Measurements from ENCODE around the gene AGBL3.

The AGBL3 gene

DNA sequence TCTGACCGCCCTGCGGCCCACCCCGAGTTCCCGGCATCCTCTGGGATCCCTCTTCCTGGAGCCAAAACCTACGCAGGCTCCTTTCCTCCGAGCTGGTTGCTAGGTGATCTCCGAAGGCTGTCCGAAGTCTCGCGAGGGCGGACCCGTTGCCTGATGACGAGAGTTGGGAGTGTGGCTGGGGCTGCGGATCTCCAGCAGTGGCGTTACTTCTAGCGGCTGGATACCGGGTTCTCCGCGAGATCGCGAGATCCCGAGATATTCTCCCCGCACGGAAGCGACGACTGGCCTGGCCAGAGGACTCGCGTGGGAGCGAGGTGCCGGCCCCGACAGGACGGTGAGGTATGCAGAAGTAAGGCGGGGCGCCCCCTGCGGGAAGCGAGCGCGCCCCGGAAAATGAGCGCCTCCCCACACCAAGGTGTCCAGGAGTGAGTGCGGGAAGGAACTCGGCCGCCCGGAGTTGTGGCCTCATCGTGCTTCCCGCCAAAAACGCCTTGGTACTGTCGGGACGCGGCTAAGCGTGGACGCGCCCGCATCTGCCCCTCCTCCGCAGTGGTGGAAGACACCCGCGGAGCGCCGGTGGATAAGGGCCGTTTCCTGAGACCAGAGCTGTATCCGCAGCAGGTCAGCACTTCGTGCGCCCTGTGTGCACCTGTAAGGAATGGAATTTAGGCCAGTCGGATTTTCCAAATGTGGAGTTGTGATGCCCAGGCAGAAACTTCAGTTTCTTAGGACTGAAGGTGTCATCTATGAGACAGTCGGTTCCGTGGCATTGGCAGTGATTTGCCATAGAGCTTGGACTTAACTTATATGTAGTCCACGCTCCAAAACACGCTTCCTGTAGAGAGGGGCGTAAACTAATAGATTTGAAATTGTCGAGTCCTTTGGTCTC, at the start of gene AGBL3:
TSS of gene AGBL3 (plus strand) at position 146 of the 889 bp plus-strand sequence. CDS start 1,426 bp downstream, outside the sequence.
- H3K9ac ChIP-seq (ENCODE audit: low read length in 5 of 5): peak within 1 kb of the TSS; percentile 12 to 92 (median 85)
- peak within 1 kb of the TSS; percentile 84 for H3K27ac ChIP-seq (ENCODE audit: low read depth, low read length)
- H3K4me3 ChIP-seq (ENCODE audit: low read depth in 1 of 5, low read length in 5 of 5): peak within 1 kb of the TSS; percentile 81 to 93 (median 88)
- no peaks in the 10 kb centered on the region for H3K27me3 ChIP-seq (ENCODE audit: control insufficient read depth in 5 of 5, insufficient read depth in 4 of 5, low read length in 5 of 5)
- no peaks in the 10 kb centered on the region for H3K36me3 ChIP-seq (ENCODE audit: control insufficient read depth in 5 of 5, insufficient read depth in 5 of 5, low read length in 5 of 5)
- H3K9me3 ChIP-seq (ENCODE audit: control insufficient read depth in 5 of 5, low read length in 5 of 5): no peaks in the 10 kb centered on the region
- H3K4me1 ChIP-seq (ENCODE audit: control insufficient read depth in 5 of 5, insufficient read depth in 5 of 5, low read length in 5 of 5): peaks cover 0 to 12% (median 9%) of the 10 kb centered on the region in 5 donors

GRCh38 chr7:134936893-134937510, 49.3 kb upstream of the AGBL3 start:
- H3K4me3 ChIP-seq (ENCODE audit: low read depth in 1 of 5, low read length in 5 of 5): no peak overlapping the region
- H3K36me3 ChIP-seq (ENCODE audit: control insufficient read depth in 5 of 5, insufficient read depth in 5 of 5, low read length in 5 of 5): peaks cover 3 to 28% (median 24%) of the 10 kb centered on the region in 5 donors
- H3K4me1 ChIP-seq (ENCODE audit: control insufficient read depth in 5 of 5, insufficient read depth in 5 of 5, low read length in 5 of 5): peaks cover 0 to 44% (median 31%) of the 10 kb centered on the region in 5 donors
- H3K9ac ChIP-seq (ENCODE audit: low read length in 5 of 5): no peak overlapping the region
- no peaks in the 10 kb centered on the region for H3K27me3 ChIP-seq (ENCODE audit: control insufficient read depth in 5 of 5, insufficient read depth in 4 of 5, low read length in 5 of 5)
- H3K9me3 ChIP-seq (ENCODE audit: control insufficient read depth in 5 of 5, low read length in 5 of 5): no peaks in the 10 kb centered on the region
- H3K27ac ChIP-seq (ENCODE audit: low read depth, low read length): peak overlapping the region; percentile 61

- no peak overlapping the region for H3K27ac ChIP-seq (ENCODE audit: low read depth, low read length)
Observed at GRCh38 chr7:134938141-134938540, 48.2 kb upstream of the AGBL3 start.

DNA sequence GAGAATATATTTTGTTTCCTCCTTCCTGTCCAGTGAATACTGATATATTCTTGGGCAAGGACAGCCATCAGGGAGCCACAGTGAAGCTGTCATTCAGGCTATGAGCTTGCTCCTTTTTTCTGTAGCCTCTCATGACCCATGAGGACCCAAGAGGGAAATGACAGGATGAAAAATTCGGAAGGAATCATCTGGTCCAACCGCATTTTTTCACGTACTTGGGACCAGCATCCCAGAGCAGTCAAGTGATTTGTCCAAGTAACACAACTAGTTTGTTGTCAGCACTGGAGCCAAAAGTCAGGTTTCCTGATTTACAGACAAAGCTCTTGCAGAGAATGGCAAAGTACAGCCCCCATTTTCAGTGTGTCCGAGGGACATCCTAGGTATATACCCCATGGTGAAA, 47.2 kb upstream of the AGBL3 start:
- H3K36me3 ChIP-seq (ENCODE audit: control insufficient read depth in 5 of 5, insufficient read depth in 5 of 5, low read length in 5 of 5): peaks cover 0 to 18% (median 13%) of the 10 kb centered on the region in 5 donors
- H3K4me1 ChIP-seq (ENCODE audit: control insufficient read depth in 5 of 5, insufficient read depth in 5 of 5, low read length in 5 of 5): peaks cover 0 to 34% (median 21%) of the 10 kb centered on the region in 5 donors
- no peaks in the 10 kb centered on the region for H3K9me3 ChIP-seq (ENCODE audit: control insufficient read depth in 5 of 5, low read length in 5 of 5)
- no peak overlapping the region for H3K9ac ChIP-seq (ENCODE audit: low read length in 5 of 5)
- no peak overlapping the region for H3K4me3 ChIP-seq (ENCODE audit: low read depth in 1 of 5, low read length in 5 of 5)
- peak overlapping the region; percentile 5 for H3K27ac ChIP-seq (ENCODE audit: low read depth, low read length)
- no peaks in the 10 kb centered on the region for H3K27me3 ChIP-seq (ENCODE audit: control insufficient read depth in 5 of 5, insufficient read depth in 4 of 5, low read length in 5 of 5)

More at GRCh38 chr7:134938141-134938540, 48.2 kb upstream of the AGBL3 start:
- H3K36me3 ChIP-seq (ENCODE audit: control insufficient read depth in 5 of 5, insufficient read depth in 5 of 5, low read length in 5 of 5): peaks cover 3 to 22% (median 20%) of the 10 kb centered on the region in 5 donors
- no peaks in the 10 kb centered on the region for H3K27me3 ChIP-seq (ENCODE audit: control insufficient read depth in 5 of 5, insufficient read depth in 4 of 5, low read length in 5 of 5)
- H3K4me3 ChIP-seq (ENCODE audit: low read depth in 1 of 5, low read length in 5 of 5): no peak overlapping the region
- peaks cover 0 to 35% (median 24%) of the 10 kb centered on the region in 5 donors for H3K4me1 ChIP-seq (ENCODE audit: control insufficient read depth in 5 of 5, insufficient read depth in 5 of 5, low read length in 5 of 5)
- no peaks in the 10 kb centered on the region for H3K9me3 ChIP-seq (ENCODE audit: control insufficient read depth in 5 of 5, low read length in 5 of 5)
- H3K9ac ChIP-seq (ENCODE audit: low read length in 5 of 5): no peak overlapping the region

- Histone ChIP-seq H3K27me3 (ENCODE audit: control insufficient read depth in 5 of 5, insufficient read depth in 4 of 5, low read length in 5 of 5) (no peaks in the 10 kb centered on the region), H3K4me3 (ENCODE audit: low read depth in 1 of 5, low read length in 5 of 5) (no peak overlapping the region), H3K9ac (ENCODE audit: low read length in 5 of 5) (no peak overlapping the region), H3K36me3 (ENCODE audit: control insufficient read depth in 5 of 5, insufficient read depth in 5 of 5, low read length in 5 of 5) (peaks cover 0 to 10% (median 4%) of the 10 kb centered on the region in 5 donors), H3K27ac (ENCODE audit: low read depth, low read length) (no peak overlapping the region), H3K4me1 (ENCODE audit: control insufficient read depth in 5 of 5, insufficient read depth in 5 of 5, low read length in 5 of 5) (peaks cover 0 to 39% (median 25%) of the 10 kb centered on the region in 5 donors), H3K9me3 (ENCODE audit: control insufficient read depth in 5 of 5, low read length in 5 of 5) (no peaks in the 10 kb centered on the region)
Observed at GRCh38 chr7:134940729-134941128, 45.6 kb upstream of the AGBL3 start.

DNA sequence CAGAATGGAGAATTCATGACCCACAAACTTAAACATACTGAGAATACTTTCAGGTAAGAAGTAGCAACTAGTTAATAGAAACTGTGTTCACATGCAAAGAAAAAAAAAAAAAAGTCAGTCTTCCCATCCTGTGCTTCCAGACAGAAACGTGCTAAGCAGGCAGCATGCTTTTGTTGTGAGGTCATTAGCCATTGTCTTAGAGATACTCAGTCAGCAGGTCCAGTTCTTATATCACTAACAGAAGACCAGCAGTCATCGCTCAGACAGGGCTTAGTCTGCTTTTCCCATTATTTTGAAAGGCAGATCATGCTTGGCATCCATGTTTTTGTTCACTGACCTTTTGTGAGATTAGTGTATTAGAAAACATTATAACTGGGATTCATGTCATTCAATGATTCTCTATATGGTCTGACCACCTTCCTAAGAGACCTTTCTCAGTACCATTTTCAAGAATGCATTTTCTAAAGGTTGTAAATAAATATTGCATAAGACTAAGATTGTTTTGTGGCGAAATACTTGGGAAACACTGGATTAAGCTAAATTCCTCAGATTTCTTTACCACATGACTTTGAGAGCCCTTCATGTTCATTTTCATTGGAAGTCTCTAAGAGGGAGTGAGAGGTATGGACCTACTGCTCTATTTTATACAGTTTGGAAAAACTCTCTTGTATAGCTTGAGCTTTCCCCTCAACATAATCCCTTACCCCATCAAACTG, 45.0 kb upstream of the AGBL3 start:
- H3K27ac ChIP-seq (ENCODE audit: low read depth, low read length): peak overlapping the region; percentile 38
- H3K9ac ChIP-seq (ENCODE audit: low read length in 5 of 5): no peak overlapping the region
- H3K4me3 ChIP-seq (ENCODE audit: low read depth in 1 of 5, low read length in 5 of 5): no peak overlapping the region
- H3K4me1 ChIP-seq (ENCODE audit: control insufficient read depth in 5 of 5, insufficient read depth in 5 of 5, low read length in 5 of 5): peaks cover 0 to 42% (median 25%) of the 10 kb centered on the region in 5 donors
- H3K27me3 ChIP-seq (ENCODE audit: control insufficient read depth in 5 of 5, insufficient read depth in 4 of 5, low read length in 5 of 5): no peaks in the 10 kb centered on the region
- peaks cover 0 to 10% (median 4%) of the 10 kb centered on the region in 5 donors for H3K36me3 ChIP-seq (ENCODE audit: control insufficient read depth in 5 of 5, insufficient read depth in 5 of 5, low read length in 5 of 5)
- no peaks in the 10 kb centered on the region for H3K9me3 ChIP-seq (ENCODE audit: control insufficient read depth in 5 of 5, low read length in 5 of 5)

GRCh38 chr7:134941952-134942351, 44.4 kb upstream of the AGBL3 start:
- Histone ChIP-seq H3K9me3 (ENCODE audit: control insufficient read depth in 5 of 5, low read length in 5 of 5) (no peaks in the 10 kb centered on the region), H3K4me3 (ENCODE audit: low read depth in 1 of 5, low read length in 5 of 5) (no peak overlapping the region), H3K9ac (ENCODE audit: low read length in 5 of 5) (no peak overlapping the region), H3K27me3 (ENCODE audit: control insufficient read depth in 5 of 5, insufficient read depth in 4 of 5, low read length in 5 of 5) (no peaks in the 10 kb centered on the region), H3K4me1 (ENCODE audit: control insufficient read depth in 5 of 5, insufficient read depth in 5 of 5, low read length in 5 of 5) (peaks cover 0 to 37% (median 25%) of the 10 kb centered on the region in 5 donors), H3K36me3 (ENCODE audit: control insufficient read depth in 5 of 5, insufficient read depth in 5 of 5, low read length in 5 of 5) (peaks cover 0 to 12% (median 4%) of the 10 kb centered on the region in 5 donors), H3K27ac (ENCODE audit: low read depth, low read length) (peak overlapping the region; percentile 38)

DNA sequence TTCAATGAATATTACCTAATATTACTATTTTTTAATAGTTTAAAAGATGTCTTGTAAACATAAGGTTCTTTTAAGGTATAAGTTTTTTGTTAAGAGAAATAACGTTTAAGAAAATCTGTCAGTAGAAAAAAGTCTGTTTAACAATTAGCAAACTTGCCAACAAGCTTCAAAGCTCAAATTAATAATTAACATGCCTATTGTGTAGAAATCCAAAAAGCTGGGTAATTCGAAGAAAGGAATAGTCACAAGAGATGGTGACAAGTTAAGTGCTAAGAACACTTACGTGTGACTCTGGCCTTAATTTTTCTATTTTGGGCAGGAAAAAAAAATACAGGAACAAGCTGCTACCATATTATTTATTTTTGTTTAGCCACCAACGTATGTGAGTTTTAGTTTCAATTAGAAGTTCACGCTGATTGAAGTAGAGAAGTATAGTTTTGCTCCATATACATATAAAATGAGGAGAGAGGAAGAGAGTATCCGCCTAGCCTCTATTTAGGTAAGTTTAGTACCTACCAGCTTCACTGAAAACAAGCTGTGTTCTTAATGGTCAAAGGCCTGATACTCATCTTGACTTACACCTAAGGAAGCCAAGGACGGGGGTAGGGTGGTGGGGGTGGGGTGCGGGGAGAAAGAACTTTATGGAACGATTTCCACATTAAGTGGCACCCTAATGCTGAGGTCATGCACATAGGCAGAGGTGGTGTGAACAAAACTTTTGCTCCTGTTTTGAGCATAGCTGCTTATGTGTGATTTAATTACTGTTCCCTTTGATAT, 43.4 kb upstream of the AGBL3 start:
- no peaks in the 10 kb centered on the region for H3K9me3 ChIP-seq (ENCODE audit: control insufficient read depth in 5 of 5, low read length in 5 of 5)
- no peak overlapping the region for H3K9ac ChIP-seq (ENCODE audit: low read length in 5 of 5)
- H3K4me3 ChIP-seq (ENCODE audit: low read depth in 1 of 5, low read length in 5 of 5): no peak overlapping the region
- H3K36me3 ChIP-seq (ENCODE audit: control insufficient read depth in 5 of 5, insufficient read depth in 5 of 5, low read length in 5 of 5): peaks cover 0 to 19% (median 8%) of the 10 kb centered on the region in 5 donors
- H3K27ac ChIP-seq (ENCODE audit: low read depth, low read length): no peak overlapping the region
- no peaks in the 10 kb centered on the region for H3K27me3 ChIP-seq (ENCODE audit: control insufficient read depth in 5 of 5, insufficient read depth in 4 of 5, low read length in 5 of 5)
- peaks cover 0 to 30% (median 18%) of the 10 kb centered on the region in 5 donors for H3K4me1 ChIP-seq (ENCODE audit: control insufficient read depth in 5 of 5, insufficient read depth in 5 of 5, low read length in 5 of 5)

DNA sequence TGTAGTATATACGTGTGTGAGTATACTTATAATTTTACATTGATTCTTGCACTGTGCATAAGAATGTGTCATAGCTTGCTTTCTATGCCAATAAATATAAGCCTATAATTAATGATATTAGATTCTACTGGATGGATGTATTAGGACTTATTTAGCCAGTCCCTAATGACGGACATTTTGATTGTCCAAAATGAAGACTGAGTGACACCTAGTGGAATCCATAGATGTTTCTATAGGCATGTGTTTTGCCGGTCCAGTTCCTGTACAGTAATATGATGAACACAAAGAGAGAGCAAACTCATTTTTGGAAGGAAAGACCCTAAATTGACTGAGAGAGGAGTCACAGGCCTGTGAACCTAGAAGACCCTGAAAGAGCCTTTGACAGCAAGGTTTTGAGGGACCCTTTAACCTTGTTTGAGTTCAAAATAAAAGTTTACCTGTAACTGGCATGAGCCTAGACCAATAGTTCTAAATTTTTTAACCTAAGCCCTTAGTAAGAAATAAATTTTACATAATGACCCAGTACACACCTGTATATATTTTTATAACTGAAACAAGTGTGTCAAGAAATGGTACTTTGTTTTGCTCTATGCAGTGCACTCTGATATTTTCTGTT, 42.4 kb upstream of the AGBL3 start:
- H3K27me3 ChIP-seq (ENCODE audit: control insufficient read depth in 5 of 5, insufficient read depth in 4 of 5, low read length in 5 of 5): no peaks in the 10 kb centered on the region
- peaks cover 0 to 16% (median 8%) of the 10 kb centered on the region in 5 donors for H3K36me3 ChIP-seq (ENCODE audit: control insufficient read depth in 5 of 5, insufficient read depth in 5 of 5, low read length in 5 of 5)
- no peaks in the 10 kb centered on the region for H3K9me3 ChIP-seq (ENCODE audit: control insufficient read depth in 5 of 5, low read length in 5 of 5)
- H3K4me3 ChIP-seq (ENCODE audit: low read depth in 1 of 5, low read length in 5 of 5): no peak overlapping the region
- H3K27ac ChIP-seq (ENCODE audit: low read depth, low read length): no peak overlapping the region
- peaks cover 0 to 33% (median 15%) of the 10 kb centered on the region in 5 donors for H3K4me1 ChIP-seq (ENCODE audit: control insufficient read depth in 5 of 5, insufficient read depth in 5 of 5, low read length in 5 of 5)
- no peak overlapping the region for H3K9ac ChIP-seq (ENCODE audit: low read length in 5 of 5)

Measured in subcutaneous abdominal adipose tissue (tissue), 5 donors.